Activated naive CD8-positive, alpha-beta T cell treated with anti-CD3 and anti-CD28 coated beads, Interleukin-2, amount 50 U/mL, for 16 hours (primary cell): ENCODE data around the gene SPATA9.
"Not testable (repeated sequence)": the region's sequence is repeated elsewhere in the genome, so short reads cannot be mapped to it uniquely, and the experiment has no call there.

Source experiments
- DNase-seq: peaks from one replicate; pipeline ENCODE4 v3.0.0-alpha.2; 2020; ENCODE audit warnings: low read depth, low spot score

Gene SPATA9

GRCh38 chr5:95717439-95717838 is 34.6 kb upstream of the SPATA9 start:
- no peak for DNase-seq

GRCh38 chr5:95715799-95716461 is 33.1 kb upstream of the SPATA9 start:
- no peak for DNase-seq

- DNase-seq = no peak
These were observed 31.3 kb upstream of the SPATA9 start for GRCh38 chr5:95713960-95714710.

GRCh38 chr5:95713246-95713645 is 30.5 kb upstream of the SPATA9 start:
- DNase-seq = not testable (repeated sequence)

GRCh38 chr5:95712347-95712958 is 29.7 kb upstream of the SPATA9 start:
- DNase-seq = no peak

- DNase-seq = no peak
These were observed 28.9 kb upstream of the SPATA9 start for GRCh38 chr5:95711501-95712346.

- not testable (repeated sequence) for DNase-seq
These were observed 28.1 kb upstream of the SPATA9 start for GRCh38 chr5:95710651-95711500.

- DNase-seq = no peak
These were observed 27.3 kb upstream of the SPATA9 start for GRCh38 chr5:95709967-95710650.

- DNase-seq = no peak
These were observed 26.1 kb upstream of the SPATA9 start for GRCh38 chr5:95708876-95709275.

GRCh38 chr5:95707534-95708188 is 24.9 kb upstream of the SPATA9 start:
- not testable (repeated sequence) for DNase-seq

GRCh38 chr5:95707055-95707454 is 24.3 kb upstream of the SPATA9 start:
- DNase-seq = no peak

- DNase-seq = not testable (repeated sequence)
These were observed 23.4 kb upstream of the SPATA9 start for GRCh38 chr5:95706196-95706595.

- no peak for DNase-seq
These were observed 21.4 kb upstream of the SPATA9 start for GRCh38 chr5:95704150-95704549.

GRCh38 chr5:95701074-95701473 is 18.3 kb upstream of the SPATA9 start:
- no peak for DNase-seq

- no peak for DNase-seq
These were observed 16.5 kb upstream of the SPATA9 start for GRCh38 chr5:95699337-95699736.

- no peak for DNase-seq
These were observed 15.2 kb upstream of the SPATA9 start for GRCh38 chr5:95697781-95698681.

- no peak for DNase-seq
These were observed 7.5 kb upstream of the SPATA9 start for GRCh38 chr5:95690333-95690732.

GRCh38 chr5:95689680-95690079 is 6.9 kb upstream of the SPATA9 start:
- no peak for DNase-seq

- DNase-seq = no peak
These were observed 3.9 kb upstream of the SPATA9 start for GRCh38 chr5:95686651-95687050.
